ENCODE measurements around the gene NHP2.

NHP2 gene

DNA sequence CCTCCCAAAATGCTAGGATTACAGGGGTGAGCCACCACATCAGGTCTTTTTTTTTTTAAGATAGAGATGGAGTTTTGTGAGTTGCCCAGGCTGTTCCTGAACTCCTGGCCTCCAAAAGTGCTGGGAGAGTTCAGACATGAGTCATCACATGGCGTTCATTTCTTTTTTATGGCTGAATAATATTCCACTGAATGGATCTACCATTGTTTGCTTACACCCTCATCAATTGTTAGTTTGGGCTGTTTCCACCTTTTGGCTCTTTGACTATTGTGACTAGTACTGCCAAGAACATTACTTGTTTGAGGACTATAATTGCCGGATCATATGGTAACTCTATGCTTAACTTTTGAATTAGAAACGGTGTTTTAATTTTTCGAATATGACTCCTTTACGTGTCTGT is 41.1 kb downstream of the NHP2 start:
- FAIRE-seq = no peak

DNA sequence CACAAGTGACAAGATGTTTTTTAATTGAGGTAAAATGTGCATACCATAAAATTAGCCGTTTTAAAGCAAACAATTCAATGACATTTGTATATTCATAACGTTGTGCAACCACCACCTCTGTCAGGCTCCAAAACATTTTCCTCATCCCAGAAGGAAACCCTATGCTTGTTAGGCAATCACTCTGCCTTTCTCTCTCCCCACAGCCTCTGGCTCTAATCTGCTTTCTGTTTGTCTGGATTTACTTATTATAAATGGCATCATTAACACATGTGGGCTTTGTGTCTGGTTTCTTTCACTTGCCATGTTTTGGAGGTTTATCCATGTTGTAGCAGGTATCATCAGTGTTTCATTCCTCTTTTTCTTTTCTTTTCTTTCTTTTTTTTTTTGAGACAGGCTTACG is 41.8 kb downstream of the NHP2 start:
- FAIRE-seq = no peak

DNA sequence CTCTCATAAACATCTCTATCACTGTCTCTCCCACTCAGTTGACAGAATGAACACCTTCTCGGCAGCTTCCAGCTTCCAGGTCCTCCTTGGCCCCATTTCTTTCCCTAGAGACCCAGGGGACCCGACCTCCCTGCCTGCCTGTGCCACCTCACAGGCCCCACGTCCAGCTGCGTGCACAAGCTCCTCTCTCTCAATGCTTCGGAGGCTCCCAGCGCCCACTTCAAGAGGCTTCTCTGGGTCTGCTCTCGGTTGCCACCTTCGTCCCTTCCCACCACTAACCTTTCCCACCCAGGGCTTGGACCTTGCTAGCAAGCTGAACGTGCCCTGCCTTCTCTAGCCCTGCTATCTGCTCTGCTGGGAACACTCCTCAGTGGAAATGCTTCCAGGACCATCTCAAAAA is 43.2 kb downstream of the NHP2 start:
- FAIRE-seq = no peak

DNA sequence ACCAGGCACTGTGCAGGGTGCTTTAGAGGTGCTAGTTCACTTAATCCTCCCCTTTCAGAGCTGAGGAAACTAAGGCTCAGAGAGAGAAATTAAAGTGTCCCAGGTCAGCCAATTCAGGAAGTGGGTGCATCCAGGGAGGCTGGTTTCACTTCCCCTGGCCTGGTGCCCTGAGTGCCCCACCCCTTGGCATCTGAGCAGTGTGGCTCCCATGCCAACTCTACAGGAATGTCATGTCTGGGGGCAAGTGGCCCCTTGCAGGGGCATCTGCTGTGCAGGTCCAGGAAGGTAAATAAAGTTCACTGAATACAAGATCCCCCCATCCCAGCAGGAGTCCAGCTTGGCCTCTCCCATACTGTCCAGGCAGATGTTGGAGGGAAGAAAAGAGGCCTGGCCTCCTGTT is 44.7 kb downstream of the NHP2 start:
- FAIRE-seq = no peak

DNA sequence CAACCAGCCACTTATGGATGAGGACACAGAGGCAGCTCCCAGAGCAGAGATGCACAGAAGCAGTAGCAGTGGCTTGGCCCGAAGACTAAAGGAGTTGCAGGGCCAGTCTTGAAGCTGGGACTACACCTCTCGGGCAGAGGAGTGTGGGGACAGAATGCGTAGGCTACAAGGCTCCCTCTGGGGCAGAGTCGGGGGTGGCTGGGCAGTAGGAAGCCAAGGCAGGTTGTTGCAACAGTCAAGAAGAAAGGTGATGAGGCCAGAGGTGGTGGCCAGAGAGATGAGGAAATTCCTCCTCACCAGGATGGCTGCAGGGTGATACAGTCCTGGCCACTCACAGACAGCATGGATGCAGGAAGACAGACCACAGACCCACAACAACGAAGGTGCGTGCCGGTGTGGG is 45.2 kb downstream of the NHP2 start:
- FAIRE-seq = no peak

DNA sequence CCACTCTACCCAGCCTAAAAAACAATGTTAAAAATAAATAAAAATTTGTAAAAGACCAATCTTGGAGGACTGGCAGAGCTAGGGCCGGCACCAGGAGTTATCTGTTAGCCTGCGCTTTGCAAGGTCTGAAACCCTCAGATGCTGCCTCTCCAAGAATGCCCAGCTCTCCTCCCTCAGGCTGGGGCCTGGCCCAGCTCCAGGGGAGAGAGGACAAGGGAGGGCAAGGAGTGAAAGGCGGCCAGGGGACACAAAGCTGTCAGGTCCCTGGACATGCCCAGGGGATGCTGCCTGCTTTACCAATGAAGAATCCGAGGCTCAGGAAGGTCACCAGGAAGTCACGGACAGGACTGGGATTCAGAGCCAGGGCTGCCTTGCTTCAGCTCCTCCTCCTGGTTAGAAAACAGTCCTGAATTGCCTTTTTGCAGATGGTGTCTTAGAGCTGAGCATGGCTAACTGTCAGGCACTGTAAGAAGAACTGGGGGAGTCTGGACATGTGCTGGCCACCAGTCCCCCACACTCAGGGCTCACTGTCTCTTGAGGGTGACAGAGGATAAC is 45.9 kb downstream of the NHP2 start:
- no peak for FAIRE-seq

DNA sequence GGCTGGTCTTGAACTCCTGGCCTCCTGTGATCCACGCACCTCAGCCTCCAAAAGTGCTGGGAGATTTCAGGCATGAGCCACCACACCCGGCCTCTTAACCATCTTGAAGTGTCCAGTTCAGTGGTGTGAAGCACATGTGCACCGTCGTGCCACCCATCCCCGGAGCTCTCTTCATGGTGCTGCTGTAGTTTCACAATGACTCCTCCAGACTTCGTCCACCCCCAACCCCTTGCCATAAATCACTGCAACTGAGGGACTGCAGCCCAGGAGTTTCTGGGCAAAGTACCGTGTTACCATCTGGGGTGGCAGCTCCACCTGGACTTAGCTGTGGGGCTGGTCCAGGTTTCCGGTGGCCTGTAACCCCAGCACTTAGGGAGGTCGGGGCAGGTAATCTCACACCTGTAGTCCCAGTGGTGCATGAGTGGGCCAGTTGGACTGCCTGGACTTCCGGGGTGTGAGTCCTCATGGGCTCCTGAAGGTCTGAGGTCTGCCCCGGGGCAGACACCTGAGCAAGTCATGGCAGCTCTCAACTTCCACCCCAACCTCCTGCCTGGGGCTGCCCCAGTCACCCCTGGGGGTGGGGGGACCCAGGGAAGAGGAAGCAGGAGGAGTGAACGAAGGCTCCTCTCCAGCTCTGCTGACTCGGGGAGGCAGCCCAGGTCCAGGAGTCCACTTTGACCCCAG is 47.0 kb downstream of the NHP2 start:
- no peak for FAIRE-seq

DNA sequence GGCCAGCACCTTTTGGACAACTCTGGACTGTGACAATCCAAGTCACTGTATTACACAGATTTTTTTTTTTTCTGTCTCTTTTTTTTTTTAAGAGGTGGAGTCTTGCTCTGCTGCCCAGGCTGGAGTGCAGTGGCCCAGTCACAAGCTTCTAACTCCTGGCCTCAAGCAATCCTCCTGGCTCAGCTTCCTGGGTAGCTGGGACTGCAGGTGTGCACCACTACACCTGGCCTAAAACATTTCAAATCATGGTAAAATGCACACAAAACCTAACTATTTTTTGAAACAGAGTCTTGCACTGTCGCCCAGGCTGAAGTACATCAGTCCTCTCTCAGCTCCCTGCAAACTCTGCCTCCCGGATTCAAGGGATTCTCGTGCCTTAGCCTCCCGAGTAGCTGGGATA is 47.6 kb downstream of the NHP2 start:
- no peak for FAIRE-seq

DNA sequence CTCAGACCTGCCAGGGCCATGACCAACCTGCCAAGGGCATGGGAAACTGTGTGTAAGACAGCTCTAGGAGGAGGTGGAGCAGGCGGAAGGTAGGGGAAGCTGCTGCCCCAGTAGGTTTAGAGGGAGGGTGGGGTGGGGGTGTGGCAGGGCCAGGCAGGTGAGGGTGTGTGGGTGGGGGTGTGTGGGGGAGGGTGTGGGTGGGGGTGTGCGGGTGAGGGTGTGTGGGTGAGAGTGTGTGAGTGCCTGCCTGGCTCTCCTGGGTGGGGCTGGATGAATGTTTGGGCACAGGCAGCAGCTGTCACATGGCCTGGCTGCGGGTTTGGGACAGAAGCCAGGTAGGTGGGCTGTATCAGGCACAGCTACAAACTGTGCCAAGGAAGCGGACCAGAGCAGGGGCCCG is 49.2 kb downstream of the NHP2 start:
- no peak for FAIRE-seq

DNA sequence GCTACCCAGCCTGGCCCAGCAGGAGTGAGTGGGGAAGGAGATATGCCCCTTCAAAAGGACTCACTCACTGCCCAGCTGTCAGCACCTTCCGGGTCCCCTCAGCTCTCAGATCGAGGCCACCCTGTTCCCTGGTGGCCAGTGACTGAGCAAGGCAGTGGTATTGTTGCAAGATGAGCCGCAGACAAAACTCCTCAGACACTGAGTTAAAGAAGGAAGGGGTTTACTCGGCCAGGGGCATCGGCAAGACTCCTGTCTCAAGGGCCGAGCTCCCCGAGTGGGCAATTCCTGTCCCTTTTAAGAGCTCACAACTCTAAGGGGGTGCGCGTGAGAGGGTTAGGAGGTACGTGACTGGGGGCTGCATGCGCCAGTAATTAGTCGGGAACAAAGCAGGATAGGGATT is 50.1 kb downstream of the NHP2 start:
- FAIRE-seq = no peak

Measured in TTC549 (cell line).